Parathyroid adenoma (tissue), 2 donors: ENCODE results near the gene PNKP.

Experiments
- H2AFZ ChIP-seq: fragments of 300-600 bp; sonication (generic); one replicate; pipeline ENCODE4 v1.7.0; 2017; ENCODE audit warnings: antibody characterized with exemption, mild to moderate bottlenecking
- H3K27ac ChIP-seq: fragments of 300-600 bp; sonication (generic); one replicate; pipeline ENCODE4 v1.7.0; 2017
- H3K27me3 ChIP-seq: fragments of 300-600 bp; sonication (generic); one replicate; pipeline ENCODE4 v1.7.0; 2017; ENCODE audit warnings: low read length; ENCODE audit not compliant: control insufficient read depth, insufficient read depth
- H3K36me3 ChIP-seq: fragments of 300-600 bp; sonication (generic); one replicate; pipeline ENCODE4 v1.7.0; 2017; ENCODE audit warnings: low read length; ENCODE audit not compliant: control insufficient read depth, insufficient read depth
- H3K4me1 ChIP-seq: fragments of 300-600 bp; sonication (generic); one replicate; pipeline ENCODE4 v1.7.0; 2017; ENCODE audit warnings: control low read depth
- H3K4me2 ChIP-seq: fragments of 300-600 bp; sonication (generic); one replicate; pipeline ENCODE4 v1.7.0; 2017; ENCODE audit warnings: low read length
- H3K4me3 ChIP-seq: fragments of 300-600 bp; sonication (generic); one replicate; pipeline ENCODE4 v1.7.0; 2017; ENCODE audit warnings: low read depth, low read length
- H3K79me2 ChIP-seq: fragments of 300-600 bp; sonication (generic); one replicate; pipeline ENCODE4 v1.7.0; 2017; ENCODE audit warnings: control low read depth
- H3K9ac ChIP-seq: fragments of 300-600 bp; sonication (generic); one replicate; pipeline ENCODE4 v1.7.0; 2017; ENCODE audit warnings: mild to moderate bottlenecking
- H3K9me3 ChIP-seq: fragments of 300-600 bp; sonication (generic); one replicate; pipeline ENCODE4 v1.7.0; 2017; ENCODE audit warnings: low read length; ENCODE audit not compliant: control insufficient read depth
- CTCF ChIP-seq: fragments of 300-600 bp; sonication (generic); IDR thresholded peaks from one replicate; pipeline ENCODE4 v1.7.0; 2017; ENCODE audit warnings: antibody characterized with exemption, mild to moderate bottlenecking
- donor health status: primary hyperparathyroidism.

PNKP gene

GRCh38 chr19:49849433-49850220 is 17.7 kb downstream of the PNKP start:
- no peak overlapping the region for H3K9ac ChIP-seq
- peaks cover 4% of the 10 kb centered on the region for H3K4me1 ChIP-seq
- TF ChIP-seq CTCF = no peak

GRCh38 chr19:49848938-49849337 is 18.4 kb downstream of the PNKP start:
- no peak overlapping the region for H2AFZ ChIP-seq
- peaks cover 4% of the 10 kb centered on the region for H3K4me1 ChIP-seq
- H3K4me2 ChIP-seq = no peak overlapping the region
- no peak for TF ChIP-seq CTCF
- no peaks in the 10 kb centered on the region for H3K9me3 ChIP-seq
- no peak overlapping the region for H3K9ac ChIP-seq
- no peak overlapping the region for H3K4me3 ChIP-seq
- H3K36me3 ChIP-seq = no peaks in the 10 kb centered on the region
- H3K79me2 ChIP-seq = peaks cover 10% of the 10 kb centered on the region
- H3K27ac ChIP-seq = no peak overlapping the region
- no peaks in the 10 kb centered on the region for H3K27me3 ChIP-seq

More at GRCh38 chr19:49849433-49850220, 17.7 kb downstream of the PNKP start:
- Histone ChIP-seq H3K4me3 (peak overlapping the region; percentile 99), H3K36me3 (no peaks in the 10 kb centered on the region), H3K79me2 (peaks cover 10% of the 10 kb centered on the region), H2AFZ (no peak overlapping the region), H3K27ac (peak overlapping the region; percentile 96), H3K4me2 (peak overlapping the region; percentile 82), H3K9me3 (no peaks in the 10 kb centered on the region), H3K27me3 (no peaks in the 10 kb centered on the region)

- H3K79me2 ChIP-seq = peaks cover 10% of the 10 kb centered on the region
- no peaks in the 10 kb centered on the region for H3K27me3 ChIP-seq
- no peak for TF ChIP-seq CTCF
- no peak overlapping the region for H3K27ac ChIP-seq
- H3K4me1 ChIP-seq = peaks cover 4% of the 10 kb centered on the region
- H3K9me3 ChIP-seq = no peaks in the 10 kb centered on the region
- no peak overlapping the region for H2AFZ ChIP-seq
- no peaks in the 10 kb centered on the region for H3K36me3 ChIP-seq
- H3K4me2 ChIP-seq = no peak overlapping the region
- H3K9ac ChIP-seq = no peak overlapping the region
- no peak overlapping the region for H3K4me3 ChIP-seq
These were observed 19.4 kb downstream of the PNKP start for GRCh38 chr19:49847731-49848696.

- H3K9me3 ChIP-seq = no peaks in the 10 kb centered on the region
- H3K27ac ChIP-seq = no peak overlapping the region
- H3K9ac ChIP-seq = no peak overlapping the region
- no peaks in the 10 kb centered on the region for H3K36me3 ChIP-seq
- no peak for TF ChIP-seq CTCF
- no peak overlapping the region for H3K4me2 ChIP-seq
- no peak overlapping the region for H3K4me3 ChIP-seq
- H2AFZ ChIP-seq = no peak overlapping the region
- H3K4me1 ChIP-seq = no peaks in the 10 kb centered on the region
- no peaks in the 10 kb centered on the region for H3K79me2 ChIP-seq
- H3K27me3 ChIP-seq = no peaks in the 10 kb centered on the region
These were observed 21.0 kb downstream of the PNKP start for GRCh38 chr19:49846408-49846807.
